Sigmoid colon (tissue), 4 donors: ENCODE measurements around the gene FADS1.

Experiments used
- CTCF ChIP-seq, 4 experiments: fragments of 450-650 bp in 3 of 4; fragments of 200-600 bp in 1 of 4; IDR thresholded peaks; one replicate each; pipeline ENCODE4 v1.5.1; 2016 to 2019; ENCODE audit warnings: antibody characterized with exemption in 4 of 4, mild to moderate bottlenecking in 3 of 4, moderate library complexity in 2 of 4
- EP300 ChIP-seq, 4 donors: sonication (generic); formaldehyde crosslinking; IDR thresholded peaks; one replicate each; pipeline ENCODE4 v1.6.1; 2017; ENCODE audit warnings: antibody characterized with exemption in 4 of 4
- POLR2A ChIP-seq, 2 donors: fragments of 450-650 bp; IDR thresholded peaks; one replicate each; pipeline ENCODE4 v1.6.1; 2016; ENCODE audit warnings: antibody characterized with exemption in 2 of 2, mild to moderate bottlenecking in 2 of 2, moderate library complexity in 2 of 2
- POLR2AphosphoS5 ChIP-seq, 4 donors: sonication (generic); formaldehyde crosslinking; IDR thresholded peaks; one replicate each; pipeline ENCODE4 v1.6.1; 2017; ENCODE audit warnings: antibody characterized with exemption in 4 of 4

DNA sequence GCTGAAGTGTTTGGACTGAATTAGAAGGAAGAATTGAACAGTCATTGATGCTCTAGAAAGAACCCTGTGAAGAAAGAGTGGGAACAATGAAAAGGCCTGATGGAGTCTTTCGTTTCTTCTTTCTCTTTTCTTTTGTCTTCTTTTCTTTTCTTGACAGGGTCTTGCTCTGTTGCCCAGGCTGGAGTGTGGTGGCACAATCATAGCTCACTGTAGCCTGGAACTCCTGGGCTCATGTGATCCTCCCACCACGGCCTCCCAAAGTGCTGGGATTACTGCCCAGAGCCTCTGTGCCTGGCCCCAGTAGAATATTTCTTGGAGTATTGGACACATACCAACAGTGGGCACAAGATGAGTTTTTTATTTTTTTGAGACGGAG, 23.0 kb downstream of the FADS1 start:
- no peak for TF ChIP-seq CTCF (IDR thresholded peaks at IDR 0.05)
- no peak for TF ChIP-seq POLR2A (IDR thresholded peaks at IDR 0.05)
- TF ChIP-seq EP300 (IDR thresholded peaks at IDR 0.05): no peak
- TF ChIP-seq POLR2AphosphoS5 (IDR thresholded peaks at IDR 0.05): no peak
